Lung microvascular endothelial cell (primary cell): Measurements from ENCODE around the gene IL32. TPM values are rescaled to one million over a fixed set of nuclear protein-coding genes. Genes with fewer than 3 reads are reported as not detected.

Source experiments
- DNase-seq, 2 donors: peaks; one replicate each; pipeline versions ENCODE4 v3.0.0 to v3.0.0-alpha.2; 2010; ENCODE audit warnings: low read depth in 2 of 2
- total RNA-seq: library from RNA; depleted of rRNA; stranded (reverse); fragments of >200 nt; gene quantifications from 2 replicates; pipeline ENCODE4 v1.2.1, GENCODE V29; 2014

Gene IL32
- total RNA-seq, 1 donor from 2014 or later = 26.2 TPM

DNA sequence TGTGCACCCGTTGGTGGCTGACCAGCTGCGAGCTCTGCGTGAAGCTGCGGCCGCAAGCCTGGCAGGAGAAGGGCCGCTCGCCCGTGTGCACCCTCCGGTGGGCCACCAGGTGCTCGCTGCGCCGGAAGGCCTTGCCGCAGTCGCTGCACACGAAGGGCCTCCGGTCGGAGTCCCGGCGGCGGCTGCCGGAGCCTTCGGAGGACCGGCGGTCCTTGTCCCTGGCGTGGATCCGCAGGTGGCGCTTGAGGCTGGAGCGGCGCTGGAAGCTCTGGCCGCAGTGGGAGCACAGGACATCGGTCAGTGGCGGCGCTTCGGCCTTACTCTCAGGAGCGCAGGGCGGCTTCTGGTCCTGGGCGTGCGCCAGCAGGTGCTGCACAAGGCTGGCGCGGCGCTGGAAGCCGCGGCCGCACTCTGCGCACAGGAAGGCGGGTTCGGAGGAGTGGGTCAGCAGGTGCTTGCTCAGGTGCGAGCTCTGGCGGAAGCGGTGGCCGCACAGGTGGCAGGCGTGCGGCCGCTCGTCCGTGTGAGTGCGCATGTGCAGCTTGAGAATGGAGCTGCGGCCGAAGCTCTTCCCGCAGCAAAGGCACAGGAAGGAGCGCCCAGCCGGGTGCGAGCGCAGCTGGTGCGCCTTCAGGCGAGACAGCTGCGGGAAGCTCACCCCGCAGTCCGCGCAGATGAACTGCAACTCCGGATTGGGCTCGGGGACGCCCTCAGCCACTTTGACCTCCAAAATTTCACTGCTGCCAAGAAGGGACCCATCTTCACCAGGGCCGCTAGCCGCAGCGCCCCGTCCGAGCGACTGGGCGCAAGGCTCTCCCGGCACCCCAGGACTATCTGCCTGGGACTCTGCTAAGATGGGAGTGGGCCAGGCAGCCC lies 24.5 kb downstream of the IL32 start:
- no peak for DNase-seq

DNA sequence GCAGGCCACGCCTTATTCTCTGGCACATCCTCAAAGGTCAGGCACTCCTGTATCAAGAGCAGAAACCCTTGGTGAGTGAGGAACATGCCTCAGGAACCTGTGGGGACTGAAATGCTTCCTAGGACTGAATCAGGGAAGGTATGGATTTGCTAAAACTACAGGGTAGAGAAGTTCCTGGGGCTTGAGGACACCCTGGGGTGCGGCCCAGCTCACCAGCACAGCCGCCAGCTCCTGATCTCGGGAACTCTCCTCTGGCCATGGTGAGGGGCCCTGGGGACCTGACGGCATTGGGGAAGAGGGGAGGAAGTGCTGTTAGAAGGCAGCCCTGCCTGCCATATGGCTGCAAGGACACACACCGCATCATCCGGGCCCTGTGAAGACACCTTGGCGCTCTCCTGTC lies 26.1 kb downstream of the IL32 start:
- no peak for DNase-seq

DNA sequence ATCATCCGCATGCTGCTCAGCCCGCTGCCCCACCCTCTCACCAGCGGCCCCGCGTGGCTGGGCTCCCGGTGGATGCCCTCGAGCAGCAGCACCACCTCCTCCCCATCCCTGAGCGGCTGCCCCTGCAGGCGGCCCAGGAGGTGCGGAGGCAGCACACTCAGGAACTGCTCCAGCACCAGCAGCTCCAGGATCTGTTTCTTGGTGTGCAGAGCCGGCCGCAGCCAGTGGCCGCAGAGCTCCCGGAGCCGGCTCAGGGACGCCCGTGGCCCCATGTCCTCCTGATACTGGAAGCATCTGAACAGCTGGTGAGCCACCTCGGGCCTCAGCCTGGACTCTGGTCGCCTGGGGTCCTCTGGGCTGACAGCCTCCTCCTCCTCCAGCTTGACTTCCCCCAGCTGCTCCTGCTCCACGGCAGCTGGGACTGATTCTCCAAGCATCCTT lies 27.1 kb downstream of the IL32 start:
- no peak for DNase-seq

DNA sequence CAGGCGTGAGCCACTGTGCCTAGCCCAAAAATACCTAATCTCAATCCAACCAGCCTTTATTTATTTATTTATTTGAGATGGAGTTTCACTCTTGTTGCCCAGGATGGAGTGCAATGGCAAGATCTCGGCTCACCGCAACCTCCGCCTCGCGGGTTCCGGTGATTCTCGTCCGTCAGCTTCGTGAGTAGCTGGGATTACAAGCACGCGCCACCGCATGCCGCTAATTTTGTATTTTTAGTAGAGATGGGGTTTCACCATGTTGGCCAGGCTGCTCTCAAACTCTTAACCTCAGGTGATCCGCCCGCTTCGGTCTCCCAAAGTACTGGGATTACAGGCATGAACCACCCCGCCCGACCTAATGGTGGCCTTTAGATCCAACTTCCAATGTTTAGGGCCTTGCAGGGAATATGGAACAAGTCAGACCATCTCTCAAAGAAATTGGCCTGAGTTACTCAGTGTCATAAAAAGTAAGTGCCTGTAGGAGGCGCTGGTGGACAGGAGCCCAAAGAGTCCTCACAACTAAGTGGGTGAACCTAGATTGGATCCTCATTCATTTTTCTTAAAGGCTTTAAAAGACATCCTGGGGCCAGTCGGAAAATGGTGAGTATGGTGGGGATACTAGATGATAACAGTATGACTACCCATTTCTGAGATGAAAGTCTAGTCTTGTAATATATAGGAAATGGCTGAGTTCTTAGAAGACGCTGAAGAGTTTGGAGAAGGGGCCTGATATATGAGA lies 29.0 kb downstream of the IL32 start:
- peak; percentile 75 for DNase-seq

DNA sequence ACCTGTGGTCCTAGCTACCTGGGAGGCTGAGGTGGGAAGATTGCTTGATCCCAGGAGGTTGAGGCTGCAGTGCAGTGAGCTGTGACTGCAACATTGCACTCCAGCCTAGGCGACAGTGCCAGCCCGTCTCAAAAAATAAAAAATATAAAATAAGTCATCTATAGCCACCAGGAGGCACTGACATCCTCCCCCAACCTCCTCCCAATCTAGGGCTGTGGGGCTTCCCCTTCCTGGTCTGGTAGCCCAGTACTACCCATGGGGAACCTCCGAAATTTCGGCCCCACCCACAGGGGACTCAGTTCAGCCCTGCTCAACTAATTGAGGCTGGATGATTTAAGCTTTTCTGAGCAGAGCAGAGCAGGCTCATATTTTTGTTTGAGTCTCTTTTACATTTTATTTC lies 30.4 kb downstream of the IL32 start:
- DNase-seq = peak; percentile 32 to 35

DNA sequence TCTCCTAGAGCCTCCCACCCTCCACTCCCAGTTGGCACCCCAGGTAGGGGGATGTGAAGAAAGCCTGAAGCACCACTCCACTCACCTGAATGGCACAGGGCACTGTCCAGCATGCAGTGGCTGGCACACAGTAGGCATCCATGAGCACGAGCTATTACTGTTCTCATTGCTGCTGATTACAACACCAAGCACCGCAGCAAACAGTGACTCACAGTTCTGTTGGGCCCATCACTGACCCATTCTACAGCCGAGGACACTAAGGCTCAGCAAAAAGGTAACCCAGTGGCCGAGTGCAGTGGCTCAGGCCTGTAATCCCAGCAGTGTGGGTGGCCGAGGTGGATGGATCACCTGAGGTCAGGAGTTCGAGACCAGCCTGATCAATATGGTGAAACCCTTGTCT lies 30.9 kb downstream of the IL32 start:
- DNase-seq = no peak

DNA sequence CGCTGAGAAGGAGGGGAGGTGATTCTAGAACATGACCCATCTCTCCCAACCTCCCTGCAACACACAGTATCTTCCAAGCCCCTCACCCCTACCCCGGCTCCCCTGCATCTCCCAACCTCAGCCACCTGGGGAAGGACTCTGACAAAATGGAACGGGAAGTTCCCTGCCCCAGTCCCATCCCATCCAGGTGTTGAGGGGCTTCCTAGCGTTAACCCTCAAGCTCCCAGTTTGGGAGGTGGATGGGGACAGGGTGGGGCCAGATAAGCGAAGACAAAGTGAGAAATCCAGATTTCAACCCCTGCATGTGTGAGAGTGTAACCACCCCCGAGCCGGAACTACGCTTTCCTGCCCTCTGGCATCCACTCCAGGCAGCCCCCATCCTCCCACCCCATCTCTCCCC lies 31.8 kb downstream of the IL32 start:
- no peak for DNase-seq

DNA sequence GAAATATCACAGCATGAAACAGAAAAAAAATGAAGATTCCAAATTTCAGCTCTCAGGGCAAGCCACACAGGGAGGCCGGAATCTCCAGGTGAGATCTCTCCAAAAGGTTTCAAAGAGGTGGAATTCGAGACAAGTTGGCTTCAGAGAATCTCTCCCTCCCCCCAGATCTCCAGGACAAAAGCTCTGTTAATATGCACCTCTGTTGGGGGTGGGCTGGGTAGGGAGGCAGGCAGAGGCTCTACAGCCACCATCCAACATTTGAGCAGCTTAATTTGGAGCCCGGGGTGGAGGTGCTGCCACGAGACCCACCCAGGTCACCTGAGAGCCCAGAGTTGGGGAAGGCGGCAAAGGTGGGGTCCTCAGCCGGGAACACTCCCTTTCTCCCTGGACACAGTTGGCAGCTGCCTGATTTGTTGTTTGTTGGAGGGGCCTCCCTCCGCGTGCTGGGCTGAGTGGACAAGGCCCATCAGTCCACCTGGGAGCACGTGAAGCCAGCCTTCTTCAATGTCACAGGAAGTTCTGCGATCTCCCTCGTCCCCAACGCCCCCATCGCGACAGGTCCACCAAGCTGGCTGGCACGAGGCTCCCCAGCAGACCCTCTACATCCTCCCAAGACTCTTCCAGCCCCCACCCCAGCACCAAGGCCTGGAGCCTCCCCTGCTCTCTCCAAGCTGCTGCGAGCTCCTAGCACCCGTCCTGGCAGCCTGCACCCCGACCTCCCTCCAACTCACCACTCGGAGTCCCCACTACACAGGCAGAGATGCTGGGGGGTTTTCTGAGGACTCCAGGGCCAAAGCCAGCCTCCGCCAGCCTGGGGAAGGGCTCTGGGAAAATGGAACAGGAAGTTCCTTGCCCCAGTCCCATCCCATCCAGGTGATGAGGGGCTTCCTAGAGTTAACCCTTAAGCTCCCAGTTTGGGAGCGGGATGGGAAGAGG lies 33.3 kb downstream of the IL32 start, which contains the start of gene ZSCAN10:
TSS of gene ZSCAN10 (minus strand) at position 836 of the 936 bp plus-strand sequence. CDS start 6,357 bp downstream, outside the sequence.
- DNase-seq = no peak

DNA sequence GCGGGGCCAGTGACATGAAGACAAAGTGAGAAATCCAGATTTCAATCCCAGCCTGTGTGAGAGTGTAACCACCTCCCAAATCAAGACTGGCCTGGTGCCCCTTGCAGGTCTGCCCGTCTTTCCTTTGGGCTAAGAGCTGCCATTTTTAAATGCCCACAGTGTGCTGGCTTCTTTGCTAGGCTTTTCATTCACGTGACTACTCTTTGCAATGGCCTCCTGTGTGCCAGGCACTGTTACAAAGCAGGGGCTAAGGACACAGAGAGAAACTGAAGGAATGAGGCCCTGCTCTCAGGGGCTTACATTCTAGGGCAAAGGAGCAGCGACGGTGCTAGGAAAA lies 33.9 kb downstream of the IL32 start:
- no peak for DNase-seq

DNA sequence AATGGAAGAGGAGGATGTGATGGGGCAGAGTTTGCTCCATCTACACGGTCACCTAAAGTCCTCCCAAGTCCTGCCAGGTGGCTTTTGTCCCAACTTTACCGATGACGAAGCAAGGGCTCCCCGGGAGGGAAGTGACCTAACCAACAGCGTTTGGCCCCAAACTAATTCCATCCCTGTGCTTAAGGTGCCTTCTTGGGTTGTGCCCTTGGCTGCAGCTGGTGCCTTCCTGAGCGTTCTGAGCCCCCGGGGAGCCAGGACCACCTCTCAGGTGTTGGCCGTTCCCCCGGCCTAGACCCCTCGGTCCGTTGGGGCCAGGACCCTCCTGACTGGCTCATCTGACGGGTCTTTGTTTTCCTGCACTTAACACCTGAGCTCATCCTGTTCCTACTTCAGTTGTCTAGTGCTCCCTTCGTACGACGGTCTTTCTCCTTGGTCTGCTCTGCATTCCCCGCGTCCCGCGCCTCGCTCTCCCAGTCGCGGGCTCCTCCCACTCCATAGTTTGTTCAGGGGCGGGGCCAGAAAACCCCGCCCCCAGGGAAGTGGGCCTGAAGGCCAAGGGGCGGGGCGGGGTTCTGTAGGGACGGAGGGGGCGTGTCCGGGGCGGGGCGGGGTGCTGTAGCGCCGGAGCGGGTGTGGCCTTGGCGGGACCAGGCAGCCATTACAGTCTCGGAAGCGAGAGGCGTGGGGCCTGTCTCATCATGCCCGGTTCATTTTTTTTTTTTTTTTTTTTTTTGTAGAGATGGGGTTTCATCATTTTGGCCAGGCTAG lies 34.5 kb downstream of the IL32 start:
- DNase-seq = peak; percentile 90 to 93

DNA sequence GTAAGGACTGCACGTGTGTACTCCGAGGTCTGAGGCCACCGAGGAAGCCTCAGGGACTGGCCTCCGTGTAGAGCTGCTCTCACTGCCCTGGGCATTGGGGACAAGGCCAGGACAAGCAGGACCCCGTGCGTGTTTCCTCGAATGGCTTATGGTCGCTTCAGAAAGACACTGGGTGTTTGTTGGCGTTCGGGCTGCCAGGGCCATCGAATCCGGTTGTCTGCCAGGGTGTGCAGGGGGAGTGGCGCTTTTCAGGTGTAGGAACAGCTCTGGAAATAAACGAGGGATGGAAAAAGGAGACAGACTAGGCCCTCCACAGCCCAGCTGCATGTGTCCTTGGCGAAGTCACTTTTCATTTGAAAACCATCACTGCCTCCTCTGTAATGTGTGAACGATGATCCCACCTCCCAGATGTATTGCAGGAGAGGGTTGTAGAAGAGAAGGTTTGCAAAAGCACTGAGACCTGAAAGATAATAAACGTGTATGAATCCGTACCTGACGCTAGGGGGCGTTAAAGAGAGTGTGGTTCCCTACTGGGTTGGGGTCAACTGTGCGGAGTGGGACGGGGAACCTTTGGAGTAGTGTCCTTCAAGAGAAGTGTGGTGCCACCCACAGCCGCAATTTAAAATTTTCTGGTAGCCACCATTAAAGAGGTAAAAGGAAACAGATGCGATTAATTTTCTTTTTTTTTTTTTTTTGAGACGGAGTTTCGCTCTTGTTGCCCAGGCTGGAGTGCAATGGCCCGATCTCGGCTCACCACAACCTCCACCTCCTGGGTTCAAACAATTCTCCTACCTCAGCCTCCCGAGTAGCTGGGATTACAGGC lies 35.8 kb downstream of the IL32 start:
- peak; percentile 52 to 70 for DNase-seq

DNA sequence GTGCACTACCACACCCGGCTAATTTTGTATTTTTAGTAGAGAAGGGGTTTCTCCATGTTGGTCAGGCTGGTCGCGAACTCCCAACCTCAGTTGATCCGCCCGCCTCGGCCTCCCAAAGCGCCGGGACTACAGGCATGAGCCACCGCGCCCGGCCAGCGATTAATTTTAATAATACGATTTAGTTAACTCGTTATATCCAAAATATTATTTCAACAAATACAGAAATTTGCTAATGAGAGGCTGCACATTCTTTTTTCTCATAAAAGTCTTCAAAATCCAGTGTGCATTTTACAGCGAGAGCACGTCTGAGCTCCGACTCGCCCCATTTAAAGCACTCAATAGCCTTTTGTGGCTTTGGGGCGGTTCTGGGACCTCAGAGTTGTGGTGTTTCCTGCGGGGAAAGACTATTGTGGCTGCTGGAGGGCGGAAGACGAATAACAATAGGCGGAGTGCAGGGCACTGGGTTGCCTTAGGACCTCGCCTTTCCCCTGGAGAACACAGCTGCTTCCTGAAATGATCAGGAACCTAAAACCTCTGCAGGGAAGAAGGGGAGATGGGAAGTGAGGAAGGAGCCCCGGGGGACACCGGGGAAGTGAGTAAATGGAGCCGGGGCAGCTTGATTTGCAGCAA lies 36.5 kb downstream of the IL32 start:
- DNase-seq = peak; percentile 83 to 92

DNA sequence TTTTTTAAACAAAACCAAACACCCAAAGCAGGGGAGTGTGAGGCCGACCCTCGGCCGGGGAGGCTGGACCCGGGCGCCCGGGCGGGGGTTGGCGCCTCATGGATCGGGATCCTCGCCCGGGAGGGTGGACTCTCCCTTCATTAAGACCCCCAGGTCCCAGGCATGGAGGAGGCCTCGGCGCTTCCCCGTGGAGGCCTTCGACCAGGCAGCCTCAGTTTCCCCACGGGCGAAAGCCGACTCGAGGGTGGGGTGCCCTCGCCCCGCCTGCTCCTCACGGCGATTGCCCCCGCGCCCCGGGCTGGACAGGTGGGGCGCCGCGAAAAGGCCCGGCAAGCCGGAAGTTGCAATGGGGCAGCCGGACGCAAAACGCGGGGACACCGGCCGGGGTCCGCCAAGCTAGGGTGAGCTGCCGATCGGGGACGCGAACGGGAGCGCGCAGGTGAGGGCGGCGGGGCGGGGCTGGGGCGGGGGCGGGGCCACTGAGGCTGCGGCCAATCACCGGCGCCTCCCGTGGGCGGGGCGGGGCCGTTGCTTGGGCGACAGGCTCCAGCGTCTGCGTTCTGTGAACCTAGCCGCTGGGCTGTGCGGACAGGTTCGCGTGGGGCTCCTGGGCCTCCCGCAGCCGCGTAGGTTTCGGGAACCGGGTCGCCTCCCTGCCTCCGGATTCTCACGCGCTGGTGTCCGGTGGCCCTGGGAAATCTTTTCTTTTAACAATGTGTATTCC lies 40.9 kb downstream of the IL32 start:
- peak; percentile 83 to 94 for DNase-seq

DNA sequence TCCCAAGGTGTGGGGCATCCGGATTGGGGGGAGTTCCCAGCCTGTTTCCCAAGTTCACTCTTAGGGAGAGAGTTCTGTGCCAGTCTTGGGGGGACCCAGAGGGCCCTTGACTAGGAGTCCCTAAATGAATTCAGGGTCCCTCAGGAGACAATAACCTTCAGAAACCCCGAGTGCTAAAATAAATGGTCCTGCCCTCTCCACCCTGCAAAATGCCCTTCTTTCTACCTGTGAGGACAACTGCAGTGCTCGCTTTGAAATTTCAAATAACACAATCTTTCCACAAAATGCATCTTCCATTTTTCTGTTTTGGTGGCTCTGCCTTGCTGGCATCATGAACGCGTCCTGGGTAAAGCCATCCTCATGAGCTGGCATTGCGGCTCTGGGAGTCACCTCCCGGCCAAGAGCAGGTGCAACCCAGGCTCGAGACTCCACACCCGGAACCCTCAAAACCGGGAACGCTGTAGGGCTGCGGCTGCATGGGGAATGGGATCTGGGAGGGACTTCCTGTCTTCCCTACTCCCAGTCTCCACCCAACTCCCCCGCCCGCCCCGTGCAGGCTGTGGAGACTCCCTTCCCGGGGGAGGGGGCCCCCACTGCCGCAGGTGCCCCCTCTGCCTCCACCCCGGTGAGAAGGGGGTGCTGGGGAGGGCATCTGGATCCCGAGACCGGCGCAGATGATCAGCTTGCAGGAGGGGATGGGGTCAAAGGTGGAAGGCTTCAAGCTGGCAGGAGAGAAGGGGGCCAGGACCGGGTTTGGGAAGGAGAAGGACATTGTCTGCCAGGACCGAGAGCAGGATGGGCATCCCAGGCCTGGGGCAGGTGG lies 46.8 kb downstream of the IL32 start, which contains the start of gene ZNF205:
TSS of gene ZNF205 (plus strand) at position 529 of the 823 bp plus-strand sequence. CDS start 845 bp downstream, outside the sequence.
- peak; percentile 69 to 80 for DNase-seq

DNA sequence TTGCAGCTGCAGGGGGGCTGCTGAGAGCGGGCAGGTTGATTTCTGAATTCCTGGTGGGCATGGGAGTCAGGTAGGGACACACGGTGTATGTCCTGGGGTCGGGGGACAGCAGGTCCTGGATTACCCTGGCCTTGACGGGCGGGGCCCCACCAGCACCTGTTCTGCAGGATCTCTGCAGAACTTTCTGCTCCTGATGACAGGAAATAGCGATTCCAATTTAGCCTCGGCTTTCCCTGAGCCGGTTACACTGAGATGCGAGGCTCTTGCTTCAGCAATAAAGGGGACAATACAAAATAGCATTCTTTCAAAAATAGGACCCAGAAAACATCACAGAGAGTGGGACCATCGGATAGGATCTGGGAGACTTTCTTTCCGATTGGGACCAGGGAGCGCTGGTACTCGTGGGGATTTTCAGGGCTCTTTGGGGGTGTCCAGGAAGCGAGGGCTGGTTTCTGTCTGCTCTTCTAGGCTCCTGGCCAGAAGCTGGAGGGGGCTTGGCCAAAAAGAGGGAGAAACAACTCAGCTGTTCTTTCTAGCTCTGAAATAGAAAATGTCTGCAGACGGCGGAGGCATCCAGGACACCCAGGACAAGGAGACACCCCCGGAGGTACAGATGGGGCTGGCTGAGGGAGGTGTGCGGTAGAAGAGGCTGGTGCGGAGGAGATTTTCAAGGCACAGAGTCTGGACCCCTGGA lies 47.6 kb downstream of the IL32 start:
- DNase-seq = no peak

DNA sequence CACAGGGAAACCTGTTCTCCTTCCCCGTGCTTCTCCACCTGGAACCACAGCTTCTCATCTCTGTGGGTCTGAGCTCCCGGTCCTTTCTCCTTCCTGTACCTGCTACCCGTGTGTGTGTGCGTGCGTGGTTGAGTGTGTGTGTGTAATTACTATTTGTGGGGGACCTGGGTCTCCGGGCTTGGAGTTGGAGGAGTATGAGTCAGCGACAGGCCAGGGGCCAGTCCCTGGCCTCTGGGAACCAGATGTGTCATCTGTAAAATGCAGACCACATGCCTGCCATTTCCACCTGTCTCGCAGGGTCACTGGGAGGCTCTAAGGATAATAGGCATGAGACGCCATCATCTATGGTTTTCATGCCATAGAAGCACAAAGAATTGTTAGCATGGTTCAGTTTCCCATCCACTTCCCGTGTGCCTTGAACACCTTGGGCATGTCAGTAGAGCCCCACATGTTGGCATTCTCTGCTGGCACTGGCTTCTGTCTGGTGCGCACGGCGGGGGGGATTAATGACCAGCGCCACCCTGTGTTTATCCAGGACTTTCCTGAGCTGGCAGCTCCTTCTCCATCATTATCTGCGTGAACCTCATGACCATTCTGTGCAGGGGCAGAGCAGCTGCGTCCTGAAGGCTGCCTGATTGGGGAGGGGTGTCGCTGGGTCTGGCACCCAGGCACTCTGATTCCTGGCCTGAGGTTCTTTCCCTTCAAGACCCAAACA lies 48.5 kb downstream of the IL32 start:
- DNase-seq = peak; percentile 56 to 77
